T-helper 1 cell (primary cell): ENCODE measurements around the gene SCAMP2.
A peak's percentile ranks its signal among the peaks of the same experiment; 100 is the strongest.

Experiments
- DNase-seq, 5 donors: peaks; one replicate each; pipeline ENCODE4 v3.0.0-alpha.2; 2012 to 2020

SCAMP2 gene

DNA sequence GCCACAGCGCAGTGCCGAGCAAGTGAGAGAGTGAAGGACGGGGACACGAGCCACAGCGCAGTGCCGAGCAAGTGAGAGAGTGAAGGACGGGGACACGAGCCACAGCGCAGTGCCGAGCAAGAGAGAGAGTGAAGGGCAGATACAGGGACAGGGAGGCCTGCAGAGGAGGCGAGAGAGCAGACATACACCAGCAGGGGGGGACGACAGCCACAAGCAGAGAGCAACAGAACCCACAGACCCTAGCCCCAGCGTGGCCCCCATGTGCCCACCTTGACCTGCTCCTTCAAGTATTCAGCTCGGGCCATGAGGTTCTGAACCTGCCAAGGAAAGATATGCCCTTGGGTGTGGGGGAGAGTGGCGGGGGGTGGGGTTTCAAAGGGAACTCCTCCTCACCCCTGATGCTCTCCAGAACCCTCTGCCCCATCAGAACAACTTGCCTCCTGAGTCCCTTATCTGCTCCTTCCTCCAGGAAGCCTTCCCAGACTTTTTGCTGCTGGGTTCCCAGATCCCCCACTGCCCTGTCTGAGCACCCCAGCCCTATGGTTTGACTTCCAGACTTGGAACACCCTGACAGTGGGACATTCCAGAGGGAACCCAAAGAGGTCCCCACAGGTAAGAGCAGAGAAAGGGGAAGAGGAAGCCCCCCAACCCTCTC lies 35.6 kb downstream of the SCAMP2 start:
- no peak for DNase-seq

GRCh38 chr15:74836846-74837245 lies 36.3 kb downstream of the SCAMP2 start:
- DNase-seq, result no peak

DNA sequence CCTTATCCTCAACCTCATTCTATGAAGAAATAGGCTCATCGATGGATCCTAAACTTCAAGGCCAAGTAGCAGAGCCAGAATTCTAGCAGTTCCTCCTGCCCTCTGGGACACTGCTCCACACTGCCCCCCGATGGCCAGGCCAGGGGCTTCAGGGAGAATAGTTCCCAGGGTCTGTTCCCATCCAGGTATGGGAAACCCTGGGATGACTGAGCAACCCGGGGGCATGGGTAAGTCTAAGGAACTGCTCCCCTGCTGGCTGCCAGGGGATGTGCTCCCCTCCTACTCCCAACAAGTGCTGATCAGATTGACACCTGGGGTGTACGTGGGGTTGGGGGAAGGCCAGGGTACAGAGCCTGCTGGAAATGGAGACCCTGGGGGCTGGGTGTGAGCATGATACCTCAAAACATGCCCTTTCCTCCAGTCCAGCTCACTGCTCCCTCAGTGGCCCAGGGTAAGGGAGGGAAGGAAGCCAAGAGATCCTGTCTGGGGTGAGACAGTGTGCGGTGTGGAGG lies 37.8 kb downstream of the SCAMP2 start:
- DNase-seq, result no peak

DNA sequence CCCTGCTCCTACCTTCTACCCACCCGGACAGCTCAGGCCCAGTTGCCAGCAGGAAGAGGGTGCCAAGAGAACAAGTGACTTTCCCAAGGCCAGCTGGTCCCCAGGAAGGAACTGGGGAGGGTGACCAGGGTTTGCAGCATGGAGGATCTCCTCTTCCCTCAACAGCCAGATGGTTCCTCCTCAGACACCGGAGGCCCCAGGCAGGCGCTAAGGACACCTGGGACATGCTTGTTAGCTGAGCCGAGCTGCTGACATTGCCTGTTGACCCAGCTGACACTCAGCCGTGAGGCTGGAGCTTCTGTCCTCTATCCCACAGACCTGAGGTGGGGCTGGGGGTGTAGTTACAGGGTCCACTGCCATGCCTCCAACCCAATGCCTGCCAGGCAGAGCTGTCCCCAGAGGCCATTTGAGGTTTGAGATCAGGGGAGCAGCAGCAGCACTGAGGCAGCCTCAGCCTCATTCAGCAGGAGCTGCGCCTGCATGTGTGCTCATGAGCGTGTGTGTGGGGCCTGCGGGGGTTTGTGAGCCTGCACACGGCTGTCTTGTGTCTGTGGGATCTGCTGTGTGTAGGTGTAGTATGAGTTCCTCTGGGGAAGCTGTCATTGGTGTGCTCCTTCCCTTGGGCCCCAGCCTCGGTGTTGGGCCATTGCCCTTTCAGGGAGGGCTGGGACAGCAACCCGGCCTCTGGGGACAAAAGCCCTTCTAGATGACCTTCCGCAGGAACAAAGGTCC lies 39.6 kb downstream of the SCAMP2 start:
- DNase-seq, result no peak

- no peak for DNase-seq
Measured at GRCh38 chr15:74832826-74833225, 40.3 kb downstream of the SCAMP2 start.

DNA sequence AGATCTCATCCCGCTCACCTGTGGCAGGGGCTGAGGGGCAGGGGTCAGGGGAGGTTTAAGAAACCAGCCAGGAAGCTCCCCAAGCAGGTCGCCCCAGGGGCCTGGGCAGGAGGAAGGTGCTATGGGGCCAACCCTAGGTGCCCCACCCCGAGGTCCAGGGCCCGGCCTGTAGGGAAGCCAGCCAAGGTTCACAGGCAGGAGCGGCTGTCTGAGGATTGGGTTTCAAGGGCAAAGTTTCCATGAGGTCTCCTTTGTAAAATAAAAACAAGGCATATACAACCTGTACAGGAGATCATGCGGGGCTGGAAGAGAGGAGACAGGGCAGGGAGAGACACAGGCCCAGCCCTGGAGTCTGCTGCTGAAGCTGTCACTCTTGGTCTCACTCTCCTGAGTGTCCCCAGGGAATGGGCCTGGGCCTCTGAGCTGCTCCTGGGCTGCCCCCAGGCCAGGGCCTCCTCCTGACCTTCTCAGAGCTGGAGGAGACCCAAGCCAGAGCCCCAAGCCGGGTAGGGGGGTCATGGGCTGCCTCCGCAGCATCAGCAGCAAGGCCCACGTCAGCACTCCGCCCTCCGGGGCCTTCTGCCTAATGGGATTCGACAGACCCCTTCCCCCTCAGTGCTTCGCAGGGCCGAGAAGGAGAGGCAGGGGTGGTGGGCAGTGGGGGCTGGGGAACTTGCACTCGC lies 41.2 kb downstream of the SCAMP2 start:
- no peak for DNase-seq

DNA sequence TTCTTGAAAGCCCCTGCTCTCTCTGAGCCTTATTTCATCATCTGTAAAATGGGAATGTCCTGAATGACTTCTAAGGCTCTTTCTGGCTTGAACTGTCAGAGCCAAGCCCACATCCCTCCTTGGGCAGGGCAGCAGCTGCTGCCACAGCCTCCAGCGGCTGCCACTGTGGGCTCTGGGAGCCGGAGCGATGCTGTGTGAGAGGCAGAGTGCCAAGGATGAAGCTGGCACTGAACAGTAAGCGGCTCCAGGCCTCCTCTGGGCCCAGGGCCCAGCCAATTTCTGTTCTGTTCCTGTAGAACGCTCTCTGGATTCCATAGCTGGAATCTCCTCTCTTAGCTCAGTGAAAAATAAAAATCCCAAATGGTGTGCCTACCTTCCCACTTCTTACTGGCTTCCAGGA lies 42.3 kb downstream of the SCAMP2 start:
- no peak for DNase-seq

- DNase-seq, result no peak
Measured at GRCh38 chr15:74829991-74830390, 43.2 kb downstream of the SCAMP2 start.

- DNase-seq, result no peak
Measured at GRCh38 chr15:74829486-74829885, 43.7 kb downstream of the SCAMP2 start.

- no peak for DNase-seq
Measured at GRCh38 chr15:74828835-74829234, 44.3 kb downstream of the SCAMP2 start.

- no peak for DNase-seq
Measured at GRCh38 chr15:74827614-74828013, 45.6 kb downstream of the SCAMP2 start.

- no peak for DNase-seq
Measured at GRCh38 chr15:74826921-74827320, 46.2 kb downstream of the SCAMP2 start.

- peak in 2 of 5 donors; percentile 41 to 48 for DNase-seq
Measured at GRCh38 chr15:74826364-74826819, 46.8 kb downstream of the SCAMP2 start, which contains the start of gene CPLX3. Gene CPLX3 (plus strand): TSS chr15:74826627. CDS start chr15:74826704, 77 bp downstream.

GRCh38 chr15:74825866-74826265 lies 47.3 kb downstream of the SCAMP2 start:
- DNase-seq, result no peak

DNA sequence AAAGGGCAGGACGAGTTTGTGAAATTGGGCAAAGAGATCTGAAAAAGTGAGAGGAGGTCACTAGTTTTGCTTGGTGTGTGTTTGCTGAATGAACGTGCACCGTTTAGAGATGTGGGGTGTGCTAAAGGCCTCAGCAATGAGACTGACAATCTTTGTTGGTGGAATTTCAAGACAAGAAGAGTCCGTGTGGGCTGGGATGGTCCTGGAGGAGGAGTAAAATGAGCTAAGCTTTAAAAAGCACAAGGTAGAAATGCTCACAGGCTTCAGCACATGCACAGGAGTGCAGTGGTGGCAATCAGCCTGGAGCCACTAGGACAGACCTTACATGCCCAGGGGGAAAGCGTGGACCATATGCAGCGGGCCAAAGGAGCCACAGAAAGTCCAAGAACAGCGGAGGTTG lies 48.2 kb downstream of the SCAMP2 start:
- no peak for DNase-seq

GRCh38 chr15:74823324-74823723 lies 49.8 kb downstream of the SCAMP2 start:
- DNase-seq, result no peak

DNA sequence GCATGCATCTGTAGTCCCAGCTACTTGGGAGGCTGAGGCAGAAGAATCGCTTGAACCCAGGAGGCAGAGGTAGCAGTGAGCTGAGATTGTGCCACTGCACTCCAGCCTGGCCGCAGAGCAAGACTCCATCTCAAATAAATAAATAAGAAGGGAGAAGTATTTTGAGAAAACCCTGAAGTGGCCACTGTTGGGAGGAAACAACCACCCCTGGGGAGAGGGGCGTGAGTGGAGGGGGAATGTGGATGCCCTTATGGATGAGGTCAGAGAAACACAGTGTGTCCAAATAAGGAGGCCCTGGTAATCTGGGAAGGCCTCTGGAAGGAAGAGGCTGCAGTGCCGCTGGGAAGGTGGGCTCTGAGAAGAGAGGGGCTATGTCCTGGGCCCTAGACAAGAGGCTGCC lies 50.9 kb downstream of the SCAMP2 start:
- DNase-seq, result no peak

- DNase-seq, result no peak
Measured at GRCh38 chr15:74821790-74822158, 51.4 kb downstream of the SCAMP2 start.

DNA sequence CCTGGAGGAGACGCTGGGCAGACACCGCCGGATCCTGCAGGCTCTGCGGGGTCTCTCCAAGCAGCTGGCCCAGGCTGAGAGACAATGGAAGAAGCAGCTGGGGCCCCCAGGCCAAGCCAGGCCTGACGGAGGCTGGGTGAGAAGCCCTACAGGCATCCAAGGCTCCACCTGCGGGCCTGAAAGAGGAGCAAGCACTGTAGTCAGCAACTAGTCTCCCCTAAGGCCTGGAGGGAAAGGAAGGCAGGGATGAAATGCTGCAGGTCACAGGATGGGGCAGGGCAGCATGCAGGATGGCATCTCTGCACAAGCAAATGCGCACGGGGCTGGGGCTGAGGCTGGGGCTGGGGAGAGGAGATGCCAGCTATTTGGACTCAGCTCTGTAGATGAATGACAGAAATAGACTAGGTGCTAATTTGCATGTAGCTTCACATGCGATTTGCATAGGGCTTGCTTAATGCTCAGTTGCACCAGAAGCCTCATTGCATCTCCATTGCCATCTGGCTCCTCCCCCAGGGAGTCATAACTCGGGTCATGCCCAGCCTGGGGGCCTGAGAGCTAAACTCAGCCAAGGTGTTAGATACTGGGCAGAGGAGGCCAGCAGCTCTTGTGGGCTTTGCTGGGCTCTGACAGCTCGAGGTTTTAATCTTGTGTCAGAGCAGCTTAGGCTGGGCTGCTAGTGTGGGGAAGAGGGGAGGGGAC lies 51.9 kb downstream of the SCAMP2 start:
- no peak for DNase-seq

GRCh38 chr15:74820056-74820455 lies 53.1 kb downstream of the SCAMP2 start:
- no peak for DNase-seq

DNA sequence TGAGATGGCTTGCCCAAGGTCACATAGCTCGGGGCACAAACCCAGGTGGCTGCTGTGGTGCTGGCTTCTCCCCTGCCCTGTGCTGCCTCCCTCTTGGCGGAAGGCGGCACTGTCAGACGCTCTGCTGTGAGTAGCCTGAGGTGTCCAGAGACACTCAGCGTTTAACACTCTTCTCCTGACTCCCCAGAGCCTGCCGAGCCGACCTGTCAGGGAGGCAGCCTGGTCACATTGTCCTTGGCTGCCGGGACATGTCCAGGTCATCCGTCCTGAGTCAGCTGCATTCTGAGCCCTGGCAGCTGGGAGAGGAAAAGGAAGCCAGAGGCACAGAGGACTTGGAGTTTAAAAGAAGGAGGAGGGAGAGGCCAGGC lies 55.8 kb downstream of the SCAMP2 start:
- DNase-seq, result no peak

DNA sequence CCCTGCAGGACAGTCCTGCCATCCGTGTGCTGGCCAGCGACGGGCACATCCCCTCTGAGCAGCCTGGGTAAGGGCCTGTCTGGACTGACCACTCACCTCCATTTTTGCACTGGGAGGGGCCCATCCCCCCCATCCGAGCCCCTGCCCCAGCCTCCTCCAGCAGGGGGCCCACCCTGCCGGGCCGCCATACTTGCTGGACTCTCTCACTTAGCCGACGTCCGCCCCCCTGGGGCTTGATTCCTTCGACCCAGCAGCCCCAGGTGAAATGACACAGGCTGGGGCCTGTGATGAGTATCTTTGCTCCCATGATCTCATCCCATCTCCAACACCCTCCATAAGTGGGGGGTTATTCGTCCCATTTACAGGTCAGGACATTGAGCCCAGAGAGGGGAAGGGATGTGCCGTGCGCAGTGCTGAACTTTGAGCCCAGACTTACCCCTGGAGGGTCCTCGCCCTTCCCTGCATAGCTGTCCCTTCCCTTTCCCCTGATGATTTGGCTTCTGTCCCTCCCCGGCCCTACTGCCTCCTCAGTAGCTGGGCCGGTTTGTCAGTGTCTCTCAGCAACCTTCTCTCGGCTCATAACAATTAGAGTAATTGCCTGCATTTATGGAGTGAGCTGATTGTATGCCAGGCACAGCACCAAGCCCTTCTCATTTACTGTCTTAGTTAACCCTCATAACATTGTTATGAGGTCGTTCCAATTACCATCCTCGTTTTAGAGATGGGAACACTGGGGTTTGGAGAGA lies 56.4 kb downstream of the SCAMP2 start:
- DNase-seq, result no peak
